HG02943 (cell line): Measurements from ENCODE around the gene TAF4.
"Not testable (repeated sequence)": the region's sequence is repeated elsewhere in the genome, so short reads cannot be mapped to it uniquely, and the experiment has no call there.

Experiments
- ATAC-seq: cut with Tn5 transposase; IDR thresholded peaks from one replicate; pipeline ENCODE4 v1.9.1; 2021; ENCODE audit warnings: mild to moderate bottlenecking, low read depth, moderate library complexity; ENCODE audit not compliant: unreplicated experiment

The TAF4 gene

DNA sequence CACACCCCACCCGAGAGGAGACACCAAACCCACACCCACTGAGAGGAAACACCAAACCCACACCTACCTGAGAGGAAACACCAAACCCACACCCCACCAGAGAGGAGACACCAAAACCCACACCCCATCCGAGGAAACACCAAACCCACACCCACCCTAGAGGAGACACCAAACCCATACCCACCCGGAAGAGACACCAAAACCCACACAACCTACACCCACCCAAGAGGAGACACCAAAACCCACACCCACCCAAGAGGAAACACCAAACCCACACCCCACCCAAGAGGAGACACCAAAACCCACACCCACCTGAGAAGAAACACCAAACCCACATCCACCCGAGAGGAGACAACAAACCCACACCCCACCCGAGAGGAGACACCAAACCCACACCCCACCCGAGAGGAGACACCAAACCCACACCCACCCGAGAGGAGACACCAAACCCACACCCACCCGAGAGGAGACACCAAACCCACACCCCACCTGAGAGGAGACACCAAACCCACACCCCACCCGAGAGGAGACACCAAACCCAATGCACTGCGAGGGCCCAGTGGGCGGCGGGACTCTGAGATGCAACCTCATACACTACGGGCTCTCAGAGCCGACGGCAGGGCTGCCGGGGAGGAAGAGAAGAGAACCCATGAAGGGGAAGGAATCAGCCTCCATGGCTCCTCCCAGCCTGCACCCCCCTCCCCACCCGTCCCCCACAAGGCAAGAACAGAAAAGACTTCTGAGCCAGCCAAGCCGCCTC lies 83.3 kb downstream of the TAF4 start:
- ATAC-seq: no peak

DNA sequence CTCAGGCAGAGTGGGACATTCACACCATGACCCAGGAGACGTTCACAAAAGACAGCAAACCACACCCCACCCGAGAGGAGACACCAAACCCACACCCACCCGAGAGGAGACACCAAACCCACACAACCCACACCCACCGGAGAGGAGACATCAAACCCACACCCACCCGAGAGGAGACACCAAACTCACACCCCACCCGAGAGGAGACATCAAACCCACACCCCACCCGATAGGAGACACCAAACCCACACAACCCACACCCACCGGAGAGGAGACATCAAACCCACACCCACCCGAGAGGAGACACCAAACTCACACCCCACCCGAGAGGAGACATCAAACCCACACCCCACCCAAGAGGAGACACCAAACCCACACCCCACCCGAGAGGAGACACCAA lies 84.0 kb downstream of the TAF4 start:
- not testable (repeated sequence) for ATAC-seq

DNA sequence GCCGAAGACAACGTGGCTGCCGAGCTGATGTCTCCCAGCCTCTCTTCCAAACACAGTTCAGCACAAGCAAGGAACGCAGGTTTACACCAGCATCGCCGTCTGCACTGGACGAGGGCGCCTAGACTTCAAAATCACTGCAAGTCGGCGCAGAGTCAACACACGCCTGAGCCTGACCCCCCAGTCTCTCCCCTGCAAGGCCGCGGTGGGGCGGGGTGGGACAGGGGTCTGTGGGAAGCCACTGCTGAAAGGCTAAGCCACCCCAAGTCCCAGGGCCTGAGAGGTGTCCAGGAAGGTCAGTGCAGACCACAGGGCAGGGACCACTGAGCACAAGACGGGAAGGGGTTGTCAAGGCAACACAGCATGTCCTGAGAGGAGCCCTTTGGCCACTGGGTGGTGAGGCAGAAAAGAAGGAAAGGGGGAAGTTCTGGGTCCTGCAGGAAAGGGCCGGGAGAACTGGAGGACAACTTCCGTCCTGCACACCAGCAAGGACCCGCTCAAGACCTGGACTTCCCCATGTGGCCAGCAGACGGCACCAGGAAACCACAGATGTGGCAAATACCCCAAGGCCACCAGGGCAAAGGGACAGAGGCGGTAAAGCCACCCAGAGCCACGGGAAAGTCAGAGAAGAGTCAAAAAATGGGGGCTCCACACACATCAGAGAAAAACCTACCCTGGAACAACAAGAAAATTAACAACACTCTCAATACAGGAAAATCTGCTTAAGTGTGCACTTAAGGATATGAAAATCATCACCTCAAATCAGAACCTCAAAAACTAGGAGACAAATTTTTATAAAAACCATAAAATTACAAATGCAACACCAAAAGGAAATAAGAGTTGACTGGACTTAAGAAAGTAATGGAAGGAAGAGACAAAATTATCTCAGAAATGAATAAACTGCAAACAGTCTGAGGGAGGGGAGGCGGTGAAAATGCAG lies 84.8 kb downstream of the TAF4 start:
- ATAC-seq: no peak

DNA sequence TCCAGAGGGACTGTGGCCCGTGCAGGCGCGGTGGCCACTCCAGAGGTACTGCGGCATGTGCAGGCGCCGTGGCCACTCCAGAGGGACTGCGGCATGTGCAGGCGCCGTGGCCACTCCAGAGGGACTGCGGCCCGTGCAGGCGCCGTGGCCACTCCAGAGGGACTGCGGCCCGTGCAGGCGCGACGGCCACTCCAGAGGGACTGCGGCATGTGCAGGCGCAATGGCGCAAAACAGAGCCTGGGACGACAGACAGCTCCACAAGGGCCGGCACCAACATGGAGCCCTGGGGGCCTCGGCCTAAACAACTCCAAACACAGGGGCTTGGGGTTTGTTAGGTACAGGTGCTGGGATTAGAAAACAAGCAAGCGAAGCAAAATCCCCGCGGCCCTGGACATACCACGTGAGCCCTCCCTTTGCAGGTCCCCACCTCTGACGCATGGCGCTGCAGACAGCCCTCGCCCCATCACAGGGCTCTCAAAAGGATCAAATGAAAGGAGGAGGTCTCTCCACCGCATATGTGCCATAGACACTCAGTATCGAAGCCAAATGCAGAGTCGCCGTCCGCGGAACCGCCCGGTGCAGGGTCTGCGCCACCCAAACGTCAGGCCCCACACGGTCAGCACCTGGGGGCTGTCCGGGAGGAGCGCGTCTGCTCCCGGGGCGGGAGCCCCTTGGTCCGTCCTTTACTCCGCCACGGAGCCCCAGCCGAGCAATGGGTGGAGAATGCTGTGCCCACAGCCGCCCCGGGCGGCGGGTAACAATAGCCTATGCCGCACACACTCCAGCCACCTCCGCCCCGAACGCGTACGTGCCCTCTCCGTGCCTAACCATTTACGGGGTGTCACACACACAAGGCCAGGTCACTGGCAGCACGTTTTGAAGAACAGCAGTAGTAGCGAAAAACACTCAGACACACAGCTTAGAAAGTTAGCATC lies 85.7 kb downstream of the TAF4 start:
- no peak for ATAC-seq

DNA sequence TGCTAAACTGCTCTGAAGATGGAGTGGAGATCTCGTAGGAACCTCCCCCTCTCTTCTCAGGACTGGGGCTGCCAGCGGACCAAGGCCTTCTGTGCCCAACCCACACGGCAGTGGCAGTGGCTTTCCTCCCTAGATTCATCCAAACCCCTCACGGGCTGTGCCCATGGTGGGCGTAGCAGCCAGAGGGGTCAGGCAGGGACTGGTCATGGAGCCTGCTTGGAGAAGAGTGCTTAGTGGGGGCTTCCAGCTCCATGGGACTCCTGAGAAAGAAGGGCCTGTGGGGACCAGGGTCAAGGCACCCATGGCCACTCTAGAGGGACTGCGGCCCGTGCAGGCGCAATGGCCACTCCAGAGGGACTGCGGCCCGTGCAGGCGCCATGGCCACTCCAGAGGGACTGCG lies 86.6 kb downstream of the TAF4 start:
- no peak for ATAC-seq

DNA sequence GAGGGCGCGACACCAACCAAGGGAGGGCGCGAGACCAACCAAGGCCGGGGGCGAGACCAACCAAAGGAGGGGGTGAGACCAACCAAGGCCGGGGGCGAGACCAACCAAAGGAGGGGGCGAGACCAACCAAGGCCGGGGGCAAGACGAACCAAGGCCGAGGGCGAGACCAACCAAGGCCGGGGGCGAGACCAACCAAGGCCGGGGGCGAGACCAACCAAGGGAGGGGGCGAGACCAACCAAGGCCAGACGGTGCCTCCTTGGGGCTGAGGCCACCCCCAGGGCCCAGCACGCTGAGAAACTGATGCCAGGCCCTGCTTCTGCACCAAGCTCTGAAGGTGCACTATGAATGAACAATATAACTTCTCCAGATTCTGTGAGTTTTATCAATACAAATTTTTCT lies 87.2 kb downstream of the TAF4 start:
- ATAC-seq: no peak

DNA sequence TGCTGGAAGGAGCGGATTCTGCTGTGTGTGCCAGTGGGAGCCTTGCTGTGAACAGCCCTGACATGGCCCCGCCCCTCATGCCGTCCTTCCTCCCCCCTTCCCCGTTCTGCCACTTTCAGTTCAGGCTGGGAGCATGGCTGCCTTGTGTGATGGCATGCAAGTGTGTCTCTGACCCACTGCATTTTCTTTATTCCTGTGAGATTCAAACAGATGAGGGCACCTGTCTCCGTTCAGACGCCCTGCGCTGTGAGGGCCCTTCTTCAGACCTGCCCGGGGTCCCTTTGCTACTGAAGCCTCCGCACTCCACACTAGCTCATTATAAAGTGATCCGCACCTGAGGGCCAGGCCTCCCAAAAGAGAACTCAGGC lies 88.3 kb downstream of the TAF4 start:
- no peak for ATAC-seq

DNA sequence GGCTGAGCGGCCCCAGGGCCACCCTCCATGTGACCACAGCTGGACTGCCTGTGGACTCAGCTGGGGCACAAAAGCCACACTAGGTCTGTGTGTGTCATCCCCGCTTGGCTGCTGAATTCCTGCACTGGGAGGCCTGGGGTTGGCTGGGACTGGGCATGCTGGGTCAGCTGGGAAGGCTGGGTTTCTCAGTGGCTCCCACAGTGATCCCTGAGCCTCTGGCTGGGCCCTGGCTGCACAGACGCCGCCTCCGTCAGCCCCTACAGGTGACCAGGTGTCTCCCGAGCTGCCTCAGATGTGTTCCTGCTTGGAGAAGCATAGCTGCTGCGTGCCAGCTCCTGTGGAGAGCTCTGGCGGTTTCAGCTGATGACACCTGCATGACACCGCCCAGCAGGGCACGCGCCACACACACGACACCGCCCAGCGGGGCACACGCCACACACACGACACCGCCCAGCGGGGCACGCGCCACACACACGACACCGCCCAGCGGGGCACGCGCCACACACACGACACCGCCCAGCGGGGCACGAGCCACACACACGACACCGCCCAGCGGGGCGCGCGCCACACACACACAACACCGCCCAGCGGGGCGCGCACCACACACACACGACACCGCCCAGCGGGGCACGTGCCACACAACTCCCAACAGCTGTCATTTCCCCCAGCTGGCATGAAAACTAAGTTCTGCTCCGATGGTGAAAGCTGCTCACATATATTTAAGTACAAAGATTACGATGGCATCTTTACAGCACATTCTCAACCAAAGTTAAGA lies 88.8 kb downstream of the TAF4 start:
- no peak for ATAC-seq

DNA sequence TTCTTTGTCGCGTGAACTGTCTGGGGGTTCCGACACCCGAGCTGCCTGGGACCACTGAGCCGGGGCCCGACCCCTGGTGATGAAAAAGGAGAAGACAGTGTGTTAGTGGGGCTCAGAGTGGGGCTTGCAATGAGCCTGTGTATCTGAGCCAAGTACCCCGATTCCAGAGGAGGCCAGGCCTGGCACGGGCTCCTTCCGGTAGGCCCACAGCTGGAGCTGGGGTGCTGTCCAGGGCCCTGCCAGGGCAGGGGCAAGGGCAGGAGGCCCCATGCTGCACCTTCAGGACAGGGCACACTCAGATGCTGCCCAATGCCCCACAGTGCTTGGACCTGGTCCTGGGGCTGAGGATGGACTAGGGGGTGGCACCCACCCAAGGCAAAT lies 89.4 kb downstream of the TAF4 start:
- ATAC-seq: no peak

DNA sequence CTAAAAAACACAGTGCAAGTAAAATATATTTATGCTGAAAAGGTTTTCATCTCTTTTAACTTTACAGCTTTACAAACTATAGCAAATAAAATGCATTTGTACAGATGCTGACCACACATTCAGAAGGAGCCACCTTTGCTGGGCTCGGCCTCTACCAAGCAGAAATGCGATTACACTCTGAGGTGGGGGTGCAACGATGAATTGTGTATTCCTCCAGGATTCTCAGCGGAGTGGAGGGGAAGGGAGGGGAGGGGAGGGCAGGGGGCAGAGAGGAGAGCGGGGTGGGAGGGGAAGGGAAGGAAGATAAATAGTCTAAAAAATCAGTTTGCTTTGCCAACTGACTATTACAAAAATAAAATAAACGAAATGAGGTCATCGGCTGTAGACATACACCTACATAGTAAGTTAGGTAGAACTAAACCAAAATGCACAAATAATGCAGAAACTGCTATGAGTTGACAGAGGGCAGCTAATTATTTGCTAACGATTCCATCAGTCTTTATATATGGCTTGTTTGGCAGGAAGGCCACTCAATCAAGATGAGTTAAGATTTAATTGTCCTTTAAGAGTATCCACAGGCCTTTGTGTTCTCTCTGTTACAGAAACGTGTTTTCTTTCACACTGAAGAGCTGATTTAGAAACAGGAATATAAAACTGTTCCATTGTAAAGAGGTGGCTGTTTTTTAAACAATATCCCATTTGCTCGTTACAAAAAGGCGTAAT lies 90.1 kb downstream of the TAF4 start:
- no peak for ATAC-seq

DNA sequence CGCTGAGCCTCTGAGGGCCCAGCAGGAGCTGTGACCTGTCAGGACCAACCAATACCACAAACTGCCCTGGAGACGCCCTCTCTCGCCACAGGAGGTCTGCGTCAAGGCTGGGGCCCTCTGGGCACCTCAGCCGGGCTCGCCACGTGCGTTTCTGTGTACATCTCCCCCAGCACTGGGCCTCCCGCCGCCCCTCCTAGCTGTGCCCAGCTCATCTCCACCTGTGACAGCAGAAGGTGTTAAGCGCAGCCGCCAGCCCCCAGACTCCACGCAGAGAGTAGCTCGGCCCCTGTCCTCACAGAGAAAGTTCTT lies 91.4 kb downstream of the TAF4 start:
- no peak for ATAC-seq

DNA sequence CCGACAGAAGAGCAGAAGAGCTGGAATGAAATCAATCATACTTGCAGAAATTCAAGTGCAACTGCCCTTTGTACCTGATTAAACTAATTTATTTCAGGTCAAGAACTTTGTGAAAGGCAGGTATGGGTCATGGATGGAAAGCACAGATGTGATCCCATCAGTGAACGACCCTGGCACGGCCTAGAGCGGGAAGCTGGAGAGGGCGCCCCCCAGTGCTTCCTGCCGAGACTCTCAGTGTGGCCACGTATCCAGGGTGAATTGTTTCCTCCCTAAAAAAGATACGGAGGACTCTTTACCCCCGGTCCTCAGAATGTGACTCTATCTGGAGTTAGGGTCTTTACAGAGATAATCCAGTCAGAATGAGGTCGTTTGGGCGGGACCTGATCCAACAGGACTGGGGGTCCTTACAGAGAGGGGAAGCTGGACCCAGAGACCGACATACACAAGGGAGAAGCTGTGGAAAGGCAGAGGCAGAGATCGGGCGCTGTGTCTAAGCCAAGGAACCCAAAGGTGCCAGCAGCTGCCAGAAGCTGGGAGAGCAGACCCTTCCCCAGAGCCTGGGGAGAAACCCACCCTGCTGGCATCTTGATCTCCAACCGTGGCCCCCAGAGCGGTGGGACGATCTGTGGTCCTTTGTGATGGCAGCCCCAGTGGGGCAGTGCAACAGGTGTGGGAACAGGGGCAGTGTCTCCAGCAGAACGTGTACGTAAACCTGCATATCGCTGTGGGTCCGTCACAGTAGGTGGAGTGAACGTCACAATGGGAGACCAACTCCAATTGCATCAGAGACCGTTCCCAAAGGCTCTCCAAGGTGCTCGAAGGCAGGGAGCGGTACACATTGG lies 91.9 kb downstream of the TAF4 start:
- ATAC-seq: no peak

DNA sequence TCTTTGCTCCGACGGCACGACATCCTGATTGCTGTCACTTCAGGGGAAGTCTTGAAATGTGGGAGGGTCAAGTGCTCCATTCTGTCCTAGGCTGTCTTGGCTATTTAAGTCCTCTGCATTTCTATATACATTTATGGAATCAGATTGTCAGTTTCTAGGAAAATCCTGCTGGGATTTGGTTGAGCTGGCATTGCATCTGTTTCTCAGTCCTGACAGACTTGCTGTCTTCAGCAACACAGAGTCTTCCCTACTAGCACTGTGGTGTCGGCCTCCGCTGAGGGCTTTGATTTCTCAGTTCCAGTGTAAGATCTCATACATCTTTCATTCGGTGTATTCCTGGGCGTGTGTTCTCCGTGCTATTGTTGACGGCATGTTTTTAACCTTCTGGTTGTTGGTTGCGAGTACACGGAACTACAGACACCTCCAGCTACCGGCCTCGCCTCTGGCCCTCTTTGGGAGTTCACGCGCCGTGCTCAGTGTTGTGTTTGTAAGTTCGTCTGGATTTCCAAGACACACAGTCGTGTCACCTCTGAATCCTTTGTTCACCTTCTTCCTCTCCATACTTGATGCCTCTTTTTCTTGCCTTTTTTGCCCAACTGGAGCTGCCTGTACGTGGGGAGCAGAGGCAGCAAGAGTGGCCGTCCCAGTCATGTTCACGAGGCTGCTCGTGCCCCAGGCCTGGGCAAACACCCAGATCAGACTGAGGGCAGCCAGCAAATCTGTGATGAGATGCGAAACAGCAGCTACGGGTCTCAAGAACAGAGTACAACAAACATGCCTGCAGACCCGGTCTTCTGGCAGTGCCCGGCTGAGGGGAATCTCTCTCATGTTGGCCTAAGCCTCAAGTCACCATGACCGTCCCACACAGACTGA lies 92.8 kb downstream of the TAF4 start:
- ATAC-seq: no peak

DNA sequence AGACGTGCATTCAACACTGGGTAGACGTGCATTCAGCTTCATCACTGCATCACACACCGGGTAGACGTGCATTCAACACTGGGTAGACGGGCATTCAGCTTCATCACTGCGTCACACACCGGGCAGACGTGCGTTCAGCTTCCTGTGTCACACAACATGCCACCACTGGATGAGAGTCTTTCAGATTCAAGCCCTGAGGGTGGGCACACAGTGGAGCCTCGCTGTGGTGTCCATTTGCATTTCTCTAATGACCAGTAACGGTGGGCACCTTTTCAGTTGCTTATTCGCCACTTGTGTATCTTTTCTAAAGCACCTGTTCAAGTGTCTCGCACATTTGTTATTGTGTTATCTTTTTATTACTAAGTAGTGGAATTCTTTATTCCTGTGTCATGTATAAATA lies 94.1 kb downstream of the TAF4 start:
- not testable (repeated sequence) for ATAC-seq

DNA sequence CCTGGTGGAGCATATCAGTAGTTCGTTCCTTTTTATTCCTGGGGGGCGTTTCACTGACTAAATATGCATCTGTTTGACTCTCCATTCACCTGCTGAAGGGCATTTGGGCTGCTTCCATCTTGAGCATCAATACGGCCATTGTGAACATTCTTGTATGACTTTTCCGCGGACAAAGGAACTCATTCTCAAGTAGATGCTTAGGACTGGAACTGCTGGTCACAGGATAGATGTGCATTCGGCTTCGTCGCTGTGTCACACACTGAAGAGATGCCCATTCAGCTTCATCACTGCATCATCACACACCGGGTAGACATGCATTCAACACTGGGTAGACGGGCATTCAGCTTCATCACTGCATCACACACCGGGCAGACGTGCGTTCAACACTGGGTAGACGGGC lies 95.3 kb downstream of the TAF4 start:
- no peak for ATAC-seq

DNA sequence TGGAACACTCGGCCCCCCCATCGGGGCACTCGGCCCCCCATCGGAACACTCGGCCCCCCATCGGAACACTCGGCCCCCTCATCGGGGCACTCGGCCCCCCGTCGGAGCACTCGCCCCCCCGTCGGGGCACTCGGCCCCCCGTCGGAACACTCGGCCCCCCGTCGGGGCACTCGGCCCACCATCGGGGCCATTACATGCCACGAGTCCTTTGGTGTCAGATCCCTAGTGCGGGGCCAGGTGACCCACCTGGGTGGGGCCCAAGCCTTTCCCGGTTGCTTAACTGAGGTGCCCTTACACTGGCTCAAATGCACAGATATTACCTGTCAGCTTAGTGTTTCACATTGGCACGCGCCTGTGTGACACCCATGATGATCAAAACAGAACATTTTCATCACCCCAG lies 95.9 kb downstream of the TAF4 start:
- ATAC-seq: no peak

DNA sequence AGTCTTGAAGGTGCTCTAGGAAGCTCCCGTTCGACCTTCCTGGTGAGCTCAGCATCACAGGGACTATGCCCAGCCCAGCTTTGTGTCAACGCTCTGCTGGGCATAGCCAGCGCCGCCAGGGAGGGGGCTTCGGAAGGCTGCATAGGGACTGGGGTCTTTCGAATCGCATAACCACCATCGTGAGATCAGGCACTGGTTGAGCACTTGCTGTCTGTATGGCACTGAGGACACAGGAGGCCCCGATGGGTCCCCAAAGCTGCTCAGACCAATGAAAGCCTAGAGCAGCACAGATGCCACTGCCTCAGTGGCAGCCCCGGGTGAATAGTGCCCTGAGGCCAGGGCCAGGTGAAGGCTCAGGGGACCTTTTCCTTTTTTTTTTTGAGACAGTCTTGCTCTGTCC lies 96.7 kb downstream of the TAF4 start:
- no peak for ATAC-seq
